Suprapubic skin (tissue), 4 donors: ENCODE results near the gene BDKRB1.

Source experiments
- CTCF ChIP-seq, 2 donors: fragments of 200-600 bp in 1 of 2; fragments of 450-650 bp in 1 of 2; sonication (generic) in 1 of 2; IDR thresholded peaks; one replicate each; pipeline ENCODE4 v1.5.1; 2016 to 2019; ENCODE audit warnings: antibody characterized with exemption in 2 of 2, mild to moderate bottlenecking in 1 of 2, moderate library complexity in 1 of 2
- POLR2A ChIP-seq, 2 donors: fragments of 450-650 bp; IDR thresholded peaks; one replicate each; pipeline ENCODE4 v1.6.1; 2017; ENCODE audit warnings: antibody characterized with exemption in 2 of 2, mild to moderate bottlenecking in 2 of 2, moderate library complexity in 2 of 2
- POLR2AphosphoS5 ChIP-seq, 3 donors: sonication (generic); formaldehyde crosslinking; IDR thresholded peaks; one replicate each; pipeline ENCODE4 v1.6.1; 2017; ENCODE audit warnings: antibody characterized with exemption in 3 of 3

DNA sequence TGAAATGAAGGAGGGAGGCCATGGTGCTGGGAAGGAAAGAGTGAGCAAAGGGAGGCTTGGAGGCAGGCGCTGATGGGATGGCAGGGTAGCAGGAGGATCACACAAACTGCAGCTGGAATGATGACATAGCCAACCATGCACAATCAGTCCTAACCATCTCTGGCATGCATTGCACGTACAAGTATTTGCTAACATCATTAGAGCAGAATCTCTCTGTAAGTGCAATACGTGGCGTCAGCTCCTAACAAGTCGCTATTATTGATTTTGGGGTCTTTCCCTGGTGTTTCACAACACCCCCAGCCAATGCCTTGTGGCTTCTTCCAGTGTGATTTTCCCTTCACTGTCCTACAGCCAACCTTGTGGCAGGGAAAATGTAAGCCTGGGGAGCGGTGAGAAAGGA is 18.5 kb downstream of the BDKRB1 start:
- no peak for TF ChIP-seq CTCF (IDR thresholded peaks at IDR 0.05)
- TF ChIP-seq POLR2A (IDR thresholded peaks at IDR 0.05) = no peak
- TF ChIP-seq POLR2AphosphoS5 (IDR thresholded peaks at IDR 0.05) = peak in 1 of 3 donors; percentile 49
